ENCODE data around the gene TMEM33. TPM values are rescaled to one million over a fixed set of nuclear protein-coding genes. Genes with fewer than 3 reads are reported as not detected.

The TMEM33 gene, protein sequence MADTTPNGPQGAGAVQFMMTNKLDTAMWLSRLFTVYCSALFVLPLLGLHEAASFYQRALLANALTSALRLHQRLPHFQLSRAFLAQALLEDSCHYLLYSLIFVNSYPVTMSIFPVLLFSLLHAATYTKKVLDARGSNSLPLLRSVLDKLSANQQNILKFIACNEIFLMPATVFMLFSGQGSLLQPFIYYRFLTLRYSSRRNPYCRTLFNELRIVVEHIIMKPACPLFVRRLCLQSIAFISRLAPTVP
- total RNA-seq, result 13.3 and 54.1 TPM in 2 replicates

DNA sequence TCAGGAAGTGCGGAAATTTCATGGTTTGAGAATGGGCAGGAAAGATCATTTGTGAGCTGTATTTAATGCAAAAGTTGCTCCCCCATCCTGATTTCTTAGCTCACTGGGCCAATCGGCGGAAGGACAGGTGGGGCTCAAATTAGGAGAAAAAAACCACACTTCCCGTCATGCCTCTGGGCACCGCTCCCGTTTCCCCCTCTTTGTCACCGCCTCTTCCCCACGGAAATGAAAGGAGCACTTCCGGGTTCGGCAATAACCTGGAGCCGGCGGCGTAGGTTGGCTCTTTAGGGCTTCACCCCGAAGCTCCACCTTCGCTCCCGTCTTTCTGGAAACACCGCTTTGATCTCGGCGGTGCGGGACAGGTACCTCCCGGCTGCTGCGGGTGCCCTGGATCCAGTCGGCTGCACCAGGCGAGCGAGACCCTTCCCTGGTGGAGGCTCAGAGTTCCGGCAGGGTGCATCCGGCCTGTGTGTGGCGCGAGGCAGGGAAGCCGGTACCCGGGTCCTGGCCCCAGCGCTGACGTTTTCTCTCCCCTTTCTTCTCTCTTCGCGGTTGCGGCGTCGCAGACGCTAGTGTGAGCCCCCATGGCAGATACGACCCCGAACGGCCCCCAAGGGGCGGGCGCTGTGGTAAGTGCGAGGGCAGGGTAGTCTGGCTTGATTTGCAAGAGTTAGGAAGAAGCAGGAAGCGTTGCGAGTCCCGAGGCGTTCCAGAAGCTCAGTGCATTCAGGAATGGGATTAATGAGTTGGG is at the start of gene TMEM33:
Gene TMEM33, plus strand, starts transcription at position 529 of the 751 bp plus-strand sequence. Its CDS starts 56 bp downstream, at position 585.

DNA sequence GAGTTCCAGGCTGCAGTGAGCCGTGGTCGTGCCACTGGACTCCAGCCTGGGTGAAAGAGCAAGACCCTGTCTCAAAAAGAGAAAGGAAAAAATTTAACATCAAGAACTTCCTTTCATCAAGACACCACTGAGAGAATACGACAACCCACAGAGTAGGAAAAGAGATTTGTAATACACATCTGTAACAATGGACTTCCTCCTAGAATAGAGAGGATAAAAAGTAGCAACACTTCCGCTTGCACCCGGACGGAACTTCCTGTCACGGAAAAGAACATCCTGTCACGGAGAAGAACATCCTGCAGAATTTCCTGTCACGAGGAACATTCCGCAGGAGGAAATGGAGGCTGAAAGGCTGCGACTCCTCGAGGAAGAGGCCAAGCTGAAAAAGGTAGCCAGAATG is 46.2 kb downstream of the TMEM33 start, which contains the start of gene DCAF4L1:
Gene DCAF4L1, plus strand, starts transcription at position 301 of the 400 bp plus-strand sequence. Its CDS starts 37 bp downstream, at position 338.

DNA sequence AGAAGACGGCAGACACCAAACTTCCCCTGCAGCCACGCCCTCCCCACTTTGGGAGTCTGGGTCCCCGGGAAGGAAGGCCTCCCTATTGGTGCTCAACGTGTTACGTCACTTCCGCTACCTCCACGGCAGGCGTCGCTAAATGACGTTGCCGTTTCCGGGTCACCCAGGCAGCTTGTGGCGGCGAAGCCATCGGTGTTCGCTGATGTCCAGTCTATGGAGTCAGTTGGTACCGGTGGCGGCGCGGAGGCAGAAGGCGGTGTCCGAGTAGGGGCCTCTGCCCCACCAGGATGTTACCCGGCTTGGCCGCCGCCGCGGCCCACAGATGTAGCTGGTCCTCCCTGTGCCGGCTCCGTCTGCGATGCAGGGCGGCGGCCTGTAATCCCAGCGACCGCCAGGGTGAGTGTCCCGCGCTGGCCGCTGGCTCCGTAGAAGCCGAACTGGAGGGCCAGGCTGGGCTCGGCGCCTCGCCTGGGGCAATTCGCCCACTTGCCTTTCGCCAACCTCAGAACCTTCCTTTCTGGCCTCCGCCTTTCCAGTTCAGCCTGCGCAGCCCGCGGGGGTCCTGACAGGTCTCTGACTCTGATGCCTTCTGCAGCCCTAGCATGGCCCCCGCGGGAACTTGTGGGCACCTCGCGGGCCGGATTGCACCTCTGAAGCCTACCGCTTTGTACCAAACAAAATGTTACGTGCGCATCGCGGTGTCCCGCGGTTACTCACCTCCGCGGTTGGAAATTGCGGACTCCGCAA is 55.3 kb downstream of the TMEM33 start, which contains the start of gene SLC30A9:
Gene SLC30A9, plus strand, starts transcription at position 166 of the 747 bp plus-strand sequence. Its CDS starts 122 bp downstream, at position 288.

Small RNAs within 50 kb of the gene (small RNA-seq; reads per million reads assigned to genes)
- not detected for gene AC108210.2

Other genes starting within 250 kb of the TMEM33 start
- not detected in 2 replicates for gene PHOX2B, start 186.7 kb upstream of the TMEM33 start, total RNA-seq
- 0.11 TPM in 1 of 2 replicates, not detected in the other for gene DCAF4L1, start 46.3 kb downstream of the TMEM33 start, total RNA-seq
- 42.0 and 52.9 TPM in 2 replicates for gene SLC30A9, start 55.1 kb downstream of the TMEM33 start, total RNA-seq
- not detected in 2 replicates for gene BEND4, start 217.2 kb downstream of the TMEM33 start, total RNA-seq